Measurements from ENCODE around the gene UTP3.
A peak's percentile ranks its signal among the peaks of the same experiment; 100 is the strongest.
"Not testable (repeated sequence)": the region's sequence is repeated elsewhere in the genome, so short reads cannot be mapped to it uniquely, and the experiment has no call there.

Gene UTP3

DNA sequence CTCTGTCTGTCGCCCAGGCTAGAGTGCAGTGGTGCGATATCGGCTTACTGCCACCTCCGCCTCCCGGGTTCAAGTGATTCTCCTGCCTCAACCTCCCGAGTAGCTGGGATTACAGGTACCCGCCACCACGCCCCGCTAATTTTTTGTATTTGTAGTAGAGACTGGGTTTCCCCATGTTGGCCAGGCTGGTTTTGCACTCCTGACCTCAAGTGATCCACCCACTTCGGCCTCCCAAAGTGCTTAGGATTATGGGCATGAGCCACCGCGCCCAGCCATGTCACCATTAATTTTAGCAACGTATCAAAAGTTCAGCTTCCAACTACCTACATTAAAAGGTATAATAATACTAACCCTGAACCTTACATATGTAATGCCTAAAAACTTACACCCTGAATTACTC is 940 bp upstream of the UTP3 start:
- no peaks in the 10 kb centered on the region for H3K27me3 ChIP-seq (ENCODE audit: control insufficient read depth in 2 of 2, insufficient read depth in 2 of 2, low read length in 2 of 2)
- H3K9ac ChIP-seq (ENCODE audit: low read depth in 1 of 2, low read length in 2 of 2) = peak overlapping the region; percentile 77 to 96
- H3K36me3 ChIP-seq (ENCODE audit: control insufficient read depth in 2 of 2, insufficient read depth in 2 of 2, low read length in 2 of 2) = peaks cover 0 to 2% of the 10 kb centered on the region in 2 donors
- peaks cover 10 to 23% of the 10 kb centered on the region in 2 donors for H3K4me1 ChIP-seq (ENCODE audit: control insufficient read depth in 2 of 2, insufficient read depth in 2 of 2, low read length in 2 of 2)
- H3K9me3 ChIP-seq (ENCODE audit: control insufficient read depth in 2 of 2, low read length in 2 of 2) = no peaks in the 10 kb centered on the region
- peak overlapping the region; percentile 92 to 96 for H3K4me3 ChIP-seq (ENCODE audit: low read length in 2 of 2)
- H3K27ac ChIP-seq (ENCODE audit: low read depth in 2 of 2, low read length in 2 of 2) = peak overlapping the region; percentile 82 to 96

- Histone ChIP-seq H3K27ac (ENCODE audit: low read depth in 2 of 2, low read length in 2 of 2) (peak overlapping the region; percentile 82 to 96), H3K9ac (ENCODE audit: low read depth in 1 of 2, low read length in 2 of 2) (peak overlapping the region; percentile 77 to 96), H3K9me3 (ENCODE audit: control insufficient read depth in 2 of 2, low read length in 2 of 2) (no peaks in the 10 kb centered on the region), H3K4me1 (ENCODE audit: control insufficient read depth in 2 of 2, insufficient read depth in 2 of 2, low read length in 2 of 2) (peaks cover 10 to 23% of the 10 kb centered on the region in 2 donors), H3K27me3 (ENCODE audit: control insufficient read depth in 2 of 2, insufficient read depth in 2 of 2, low read length in 2 of 2) (no peaks in the 10 kb centered on the region), H3K36me3 (ENCODE audit: control insufficient read depth in 2 of 2, insufficient read depth in 2 of 2, low read length in 2 of 2) (peaks cover 0 to 2% of the 10 kb centered on the region in 2 donors), H3K4me3 (ENCODE audit: low read length in 2 of 2) (peak overlapping the region; percentile 92 to 96)
These were observed 481 bp downstream of the UTP3 start for GRCh38 chr4:70688795-70689231.

DNA sequence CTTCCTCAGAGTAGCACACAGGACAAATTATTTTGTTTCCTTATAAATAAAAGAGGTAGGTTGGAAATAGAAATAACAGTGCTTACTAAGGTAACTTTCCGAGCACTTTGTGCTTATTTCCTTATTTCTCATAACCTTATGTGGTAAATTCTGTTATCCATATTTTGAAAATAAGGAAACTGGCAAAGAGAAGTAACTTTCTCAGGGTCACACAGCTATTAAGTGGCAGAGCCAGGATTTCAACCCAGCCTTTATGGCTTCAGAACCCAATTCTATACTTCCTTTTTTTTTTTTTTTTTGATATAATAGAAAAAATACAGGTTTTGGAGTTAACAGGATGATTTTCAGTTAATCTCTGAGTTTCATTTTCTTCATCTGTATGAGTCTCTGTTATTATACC is 3.3 kb downstream of the UTP3 start:
- Histone ChIP-seq H3K4me3 (ENCODE audit: low read length in 2 of 2) (peak overlapping the region in 1 of 2 donors; percentile 27), H3K27ac (ENCODE audit: low read depth in 2 of 2, low read length in 2 of 2) (no peak overlapping the region), H3K27me3 (ENCODE audit: control insufficient read depth in 2 of 2, insufficient read depth in 2 of 2, low read length in 2 of 2) (no peaks in the 10 kb centered on the region), H3K9me3 (ENCODE audit: control insufficient read depth in 2 of 2, low read length in 2 of 2) (no peaks in the 10 kb centered on the region), H3K36me3 (ENCODE audit: control insufficient read depth in 2 of 2, insufficient read depth in 2 of 2, low read length in 2 of 2) (peaks cover 0 to 2% of the 10 kb centered on the region in 2 donors), H3K4me1 (ENCODE audit: control insufficient read depth in 2 of 2, insufficient read depth in 2 of 2, low read length in 2 of 2) (peaks cover 10 to 23% of the 10 kb centered on the region in 2 donors), H3K9ac (ENCODE audit: low read depth in 1 of 2, low read length in 2 of 2) (no peak overlapping the region)

- not testable (repeated sequence) for H3K27me3 ChIP-seq (ENCODE audit: control insufficient read depth in 2 of 2, insufficient read depth in 2 of 2, low read length in 2 of 2); H3K36me3 ChIP-seq (ENCODE audit: control insufficient read depth in 2 of 2, insufficient read depth in 2 of 2, low read length in 2 of 2); H3K9ac ChIP-seq (ENCODE audit: low read depth in 1 of 2, low read length in 2 of 2); H3K9me3 ChIP-seq (ENCODE audit: control insufficient read depth in 2 of 2, low read length in 2 of 2); H3K27ac ChIP-seq (ENCODE audit: low read depth in 2 of 2, low read length in 2 of 2); H3K4me3 ChIP-seq (ENCODE audit: low read length in 2 of 2)
- H3K4me1 ChIP-seq (ENCODE audit: control insufficient read depth in 2 of 2, insufficient read depth in 2 of 2, low read length in 2 of 2) = peaks cover 3 to 11% of the 10 kb centered on the region in 2 donors
These were observed 6.3 kb downstream of the UTP3 start for GRCh38 chr4:70694633-70695032.

- H3K4me3 ChIP-seq (ENCODE audit: low read length in 2 of 2); H3K9ac ChIP-seq (ENCODE audit: low read depth in 1 of 2, low read length in 2 of 2); H3K27me3 ChIP-seq (ENCODE audit: control insufficient read depth in 2 of 2, insufficient read depth in 2 of 2, low read length in 2 of 2); H3K9me3 ChIP-seq (ENCODE audit: control insufficient read depth in 2 of 2, low read length in 2 of 2); H3K4me1 ChIP-seq (ENCODE audit: control insufficient read depth in 2 of 2, insufficient read depth in 2 of 2, low read length in 2 of 2); H3K27ac ChIP-seq (ENCODE audit: low read depth in 2 of 2, low read length in 2 of 2); H3K36me3 ChIP-seq (ENCODE audit: control insufficient read depth in 2 of 2, insufficient read depth in 2 of 2, low read length in 2 of 2): not testable (repeated sequence)
These were observed 10.1 kb downstream of the UTP3 start for GRCh38 chr4:70698435-70698834.

GRCh38 chr4:70700712-70701111 is 12.4 kb downstream of the UTP3 start:
- H3K27ac ChIP-seq (ENCODE audit: low read depth in 2 of 2, low read length in 2 of 2) = no peak overlapping the region
- H3K9ac ChIP-seq (ENCODE audit: low read depth in 1 of 2, low read length in 2 of 2) = no peak overlapping the region
- no peak overlapping the region for H3K4me3 ChIP-seq (ENCODE audit: low read length in 2 of 2)
- no peaks in the 10 kb centered on the region for H3K27me3 ChIP-seq (ENCODE audit: control insufficient read depth in 2 of 2, insufficient read depth in 2 of 2, low read length in 2 of 2)
- no peaks in the 10 kb centered on the region for H3K36me3 ChIP-seq (ENCODE audit: control insufficient read depth in 2 of 2, insufficient read depth in 2 of 2, low read length in 2 of 2)
- H3K4me1 ChIP-seq (ENCODE audit: control insufficient read depth in 2 of 2, insufficient read depth in 2 of 2, low read length in 2 of 2) = peaks cover 2 to 4% of the 10 kb centered on the region in 2 donors
- no peaks in the 10 kb centered on the region for H3K9me3 ChIP-seq (ENCODE audit: control insufficient read depth in 2 of 2, low read length in 2 of 2)

GRCh38 chr4:70701271-70701670 is 12.9 kb downstream of the UTP3 start:
- Histone ChIP-seq H3K27ac (ENCODE audit: low read depth in 2 of 2, low read length in 2 of 2) (no peak overlapping the region), H3K4me3 (ENCODE audit: low read length in 2 of 2) (no peak overlapping the region), H3K36me3 (ENCODE audit: control insufficient read depth in 2 of 2, insufficient read depth in 2 of 2, low read length in 2 of 2) (no peaks in the 10 kb centered on the region), H3K27me3 (ENCODE audit: control insufficient read depth in 2 of 2, insufficient read depth in 2 of 2, low read length in 2 of 2) (no peaks in the 10 kb centered on the region), H3K4me1 (ENCODE audit: control insufficient read depth in 2 of 2, insufficient read depth in 2 of 2, low read length in 2 of 2) (peaks cover 7 to 8% of the 10 kb centered on the region in 2 donors), H3K9ac (ENCODE audit: low read depth in 1 of 2, low read length in 2 of 2) (no peak overlapping the region), H3K9me3 (ENCODE audit: control insufficient read depth in 2 of 2, low read length in 2 of 2) (no peaks in the 10 kb centered on the region)

DNA sequence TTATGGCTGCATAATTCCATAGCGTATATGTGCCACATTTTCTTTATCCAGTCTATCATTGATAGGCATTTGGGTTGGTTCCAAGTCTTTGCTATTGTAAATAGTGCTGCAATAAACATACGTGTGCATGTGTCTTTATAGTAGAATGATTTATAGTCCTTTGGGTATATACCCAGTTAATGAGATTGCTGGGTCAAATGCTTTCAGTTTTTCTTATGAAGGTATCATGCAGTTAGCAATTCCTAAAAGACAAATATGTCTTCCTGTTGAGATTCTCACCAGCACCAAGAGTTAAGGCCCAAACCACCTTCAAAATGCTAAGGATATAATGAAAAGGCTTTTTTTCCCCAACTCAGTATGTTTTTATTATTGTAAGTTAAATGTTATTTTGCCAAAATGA is 14.3 kb downstream of the UTP3 start:
- not testable (repeated sequence) for H3K27me3 ChIP-seq (ENCODE audit: control insufficient read depth in 2 of 2, insufficient read depth in 2 of 2, low read length in 2 of 2); H3K27ac ChIP-seq (ENCODE audit: low read depth in 2 of 2, low read length in 2 of 2); H3K36me3 ChIP-seq (ENCODE audit: control insufficient read depth in 2 of 2, insufficient read depth in 2 of 2, low read length in 2 of 2); H3K9me3 ChIP-seq (ENCODE audit: control insufficient read depth in 2 of 2, low read length in 2 of 2); H3K9ac ChIP-seq (ENCODE audit: low read depth in 1 of 2, low read length in 2 of 2); H3K4me3 ChIP-seq (ENCODE audit: low read length in 2 of 2)
- H3K4me1 ChIP-seq (ENCODE audit: control insufficient read depth in 2 of 2, insufficient read depth in 2 of 2, low read length in 2 of 2) = peaks cover 11 to 12% of the 10 kb centered on the region in 2 donors

GRCh38 chr4:70703619-70704214 is 15.4 kb downstream of the UTP3 start:
- H3K9ac ChIP-seq (ENCODE audit: low read depth in 1 of 2, low read length in 2 of 2) = peak overlapping the region; percentile 64 to 74
- H3K27me3 ChIP-seq (ENCODE audit: control insufficient read depth in 2 of 2, insufficient read depth in 2 of 2, low read length in 2 of 2) = no peaks in the 10 kb centered on the region
- H3K36me3 ChIP-seq (ENCODE audit: control insufficient read depth in 2 of 2, insufficient read depth in 2 of 2, low read length in 2 of 2) = no peaks in the 10 kb centered on the region
- H3K4me3 ChIP-seq (ENCODE audit: low read length in 2 of 2) = peak overlapping the region; percentile 80 to 89
- H3K4me1 ChIP-seq (ENCODE audit: control insufficient read depth in 2 of 2, insufficient read depth in 2 of 2, low read length in 2 of 2) = peaks cover 11 to 12% of the 10 kb centered on the region in 2 donors
- peak overlapping the region; percentile 86 to 89 for H3K27ac ChIP-seq (ENCODE audit: low read depth in 2 of 2, low read length in 2 of 2)
- no peaks in the 10 kb centered on the region for H3K9me3 ChIP-seq (ENCODE audit: control insufficient read depth in 2 of 2, low read length in 2 of 2)

GRCh38 chr4:70704215-70704930 is 16.0 kb downstream of the UTP3 start:
- H3K4me1 ChIP-seq (ENCODE audit: control insufficient read depth in 2 of 2, insufficient read depth in 2 of 2, low read length in 2 of 2) = peaks cover 12 to 13% of the 10 kb centered on the region in 2 donors
- peak overlapping the region; percentile 80 to 89 for H3K4me3 ChIP-seq (ENCODE audit: low read length in 2 of 2)
- peak overlapping the region; percentile 86 to 89 for H3K27ac ChIP-seq (ENCODE audit: low read depth in 2 of 2, low read length in 2 of 2)
- no peaks in the 10 kb centered on the region for H3K9me3 ChIP-seq (ENCODE audit: control insufficient read depth in 2 of 2, low read length in 2 of 2)
- no peaks in the 10 kb centered on the region for H3K36me3 ChIP-seq (ENCODE audit: control insufficient read depth in 2 of 2, insufficient read depth in 2 of 2, low read length in 2 of 2)
- peak overlapping the region; percentile 64 to 74 for H3K9ac ChIP-seq (ENCODE audit: low read depth in 1 of 2, low read length in 2 of 2)
- H3K27me3 ChIP-seq (ENCODE audit: control insufficient read depth in 2 of 2, insufficient read depth in 2 of 2, low read length in 2 of 2) = no peaks in the 10 kb centered on the region
